ENCODE measurements around the gene TCHHL1. TPM values are rescaled to one million over a fixed set of nuclear protein-coding genes. Genes with fewer than 3 reads are reported as not detected.

The TCHHL1 gene
- total RNA-seq, 2 donors from 2014 or later, result not detected

DNA sequence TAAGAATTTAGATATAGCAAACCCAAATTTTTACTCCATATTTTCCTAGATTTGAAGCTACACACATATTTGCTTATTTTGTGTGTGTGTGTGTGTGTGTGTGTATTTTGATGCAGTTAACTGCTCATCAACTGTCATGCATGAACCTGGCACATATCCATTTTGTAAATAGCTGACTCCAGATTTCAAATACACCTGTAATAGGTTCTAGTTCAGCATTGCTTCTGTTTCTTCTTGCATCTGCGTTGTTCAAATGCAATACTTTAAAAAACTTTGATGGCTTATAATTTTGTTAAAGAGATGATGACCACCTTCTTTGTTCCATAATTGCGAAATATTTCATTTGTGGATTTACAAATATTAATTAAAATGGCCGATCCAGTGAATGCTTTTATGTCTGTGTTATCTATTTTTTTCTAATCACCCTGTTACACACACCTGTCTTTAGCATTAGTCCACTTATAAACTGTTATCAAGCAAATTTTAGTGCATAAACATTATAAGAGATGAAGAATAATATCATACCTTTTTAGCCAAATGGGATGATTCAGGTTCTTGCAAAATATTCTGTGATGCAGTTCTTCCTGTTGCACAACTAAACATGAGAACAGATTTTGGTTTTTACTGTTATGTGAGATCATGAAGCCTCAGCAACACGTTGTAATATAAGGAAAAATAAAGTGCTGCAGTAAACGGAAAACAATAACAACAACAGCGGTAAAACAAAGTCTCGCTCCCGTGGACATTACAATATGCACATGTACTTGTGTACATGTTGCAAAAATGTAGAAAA is 39.4 kb downstream of the TCHHL1 start:
- Histone ChIP-seq H3K4me3 (no peak overlapping the region), H3K27ac (peak overlapping the region in 1 of 2 donors; percentile 92), H3K27me3 (no peaks in the 10 kb centered on the region), H3K36me3 (no peaks in the 10 kb centered on the region), H3K9me3 (no peaks in the 10 kb centered on the region), H3K4me1 (peaks cover 4 to 21% of the 10 kb centered on the region in 2 donors)
- TF ChIP-seq, protein P1, sequence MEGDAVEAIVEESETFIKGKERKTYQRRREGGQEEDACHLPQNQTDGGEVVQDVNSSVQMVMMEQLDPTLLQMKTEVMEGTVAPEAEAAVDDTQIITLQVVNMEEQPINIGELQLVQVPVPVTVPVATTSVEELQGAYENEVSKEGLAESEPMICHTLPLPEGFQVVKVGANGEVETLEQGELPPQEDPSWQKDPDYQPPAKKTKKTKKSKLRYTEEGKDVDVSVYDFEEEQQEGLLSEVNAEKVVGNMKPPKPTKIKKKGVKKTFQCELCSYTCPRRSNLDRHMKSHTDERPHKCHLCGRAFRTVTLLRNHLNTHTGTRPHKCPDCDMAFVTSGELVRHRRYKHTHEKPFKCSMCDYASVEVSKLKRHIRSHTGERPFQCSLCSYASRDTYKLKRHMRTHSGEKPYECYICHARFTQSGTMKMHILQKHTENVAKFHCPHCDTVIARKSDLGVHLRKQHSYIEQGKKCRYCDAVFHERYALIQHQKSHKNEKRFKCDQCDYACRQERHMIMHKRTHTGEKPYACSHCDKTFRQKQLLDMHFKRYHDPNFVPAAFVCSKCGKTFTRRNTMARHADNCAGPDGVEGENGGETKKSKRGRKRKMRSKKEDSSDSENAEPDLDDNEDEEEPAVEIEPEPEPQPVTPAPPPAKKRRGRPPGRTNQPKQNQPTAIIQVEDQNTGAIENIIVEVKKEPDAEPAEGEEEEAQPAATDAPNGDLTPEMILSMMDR (IDR thresholded peaks at IDR 0.05), result no peak
- DNase-seq (ENCODE audit: low spot score), result no peak

DNA sequence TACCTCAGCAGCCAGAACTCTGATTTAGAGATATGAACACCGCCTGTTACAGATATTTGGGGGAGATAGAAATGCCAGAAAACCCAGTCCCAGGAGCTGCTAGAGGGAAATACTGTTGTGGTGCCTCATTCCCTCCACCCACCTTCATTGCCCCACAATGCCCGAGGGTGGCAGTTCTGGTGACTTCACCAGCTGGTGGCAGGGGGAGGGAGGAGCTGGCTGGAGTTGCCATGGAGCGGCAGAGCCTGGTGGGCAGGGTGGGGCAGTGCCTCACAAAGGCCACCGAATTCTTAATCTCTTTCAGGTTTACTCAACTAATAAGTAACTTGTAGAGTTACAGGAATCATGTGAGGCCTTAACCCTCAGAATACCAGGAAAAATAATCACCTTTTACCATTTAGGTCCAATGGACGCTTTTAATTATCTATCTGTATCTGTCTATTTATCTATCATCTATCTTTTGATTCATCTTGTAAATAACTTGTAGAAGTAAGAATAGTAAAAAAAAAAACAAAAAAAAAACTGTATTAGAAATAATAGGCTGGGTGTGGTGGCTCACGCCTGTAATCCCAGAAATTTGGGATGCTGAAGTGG is 40.4 kb downstream of the TCHHL1 start:
- peak; percentile 77 for DNase-seq (ENCODE audit: low spot score)
- H3K4me1 ChIP-seq, result peaks cover 4 to 21% of the 10 kb centered on the region in 2 donors
- peak overlapping the region; percentile 89 to 92 for H3K27ac ChIP-seq
- H3K36me3 ChIP-seq, result no peaks in the 10 kb centered on the region
- no peaks in the 10 kb centered on the region for H3K27me3 ChIP-seq
- peak overlapping the region in 1 of 2 donors; percentile 31 for H3K4me3 ChIP-seq
- H3K9me3 ChIP-seq, result no peaks in the 10 kb centered on the region
- TF ChIP-seq, protein P1 (IDR thresholded peaks at IDR 0.05), result no peak

DNA sequence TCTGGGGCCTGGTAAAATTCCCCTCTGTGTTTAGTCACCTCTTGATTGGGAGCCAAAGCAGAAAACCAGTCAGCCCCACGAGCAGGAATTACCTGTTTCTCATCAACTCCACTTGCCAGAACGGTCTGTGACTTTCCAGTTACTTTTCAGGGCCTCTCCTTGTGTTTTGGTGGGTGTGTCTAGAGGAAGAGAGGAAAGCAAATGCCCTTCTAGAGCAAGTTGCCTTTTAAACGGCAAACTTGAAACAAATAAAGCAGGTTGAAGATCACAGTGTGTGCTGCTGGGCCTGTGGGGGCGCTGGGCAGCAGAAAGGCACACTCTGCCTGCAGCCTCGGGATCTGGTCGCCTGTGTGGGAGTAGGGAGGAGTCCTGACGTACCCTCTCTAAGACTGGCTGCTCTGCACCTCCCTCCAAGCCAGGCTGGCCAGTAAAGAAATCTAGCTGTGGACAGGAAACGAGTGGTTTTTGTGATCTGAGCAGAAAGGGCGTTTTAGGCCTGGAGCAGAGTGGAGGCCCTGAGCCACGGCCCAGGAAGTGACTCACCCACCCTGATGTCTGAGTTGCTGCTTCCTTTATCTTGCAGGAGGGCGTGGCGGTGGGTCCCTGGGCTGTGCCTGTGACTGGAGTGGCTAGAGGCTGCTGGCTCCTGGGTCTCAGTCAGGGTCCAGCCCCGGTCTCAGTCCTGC is 41.0 kb downstream of the TCHHL1 start:
- H3K4me1 ChIP-seq, result peaks cover 4 to 21% of the 10 kb centered on the region in 2 donors
- no peaks in the 10 kb centered on the region for H3K36me3 ChIP-seq
- H3K27me3 ChIP-seq, result no peaks in the 10 kb centered on the region
- H3K4me3 ChIP-seq, result peak overlapping the region in 1 of 2 donors; percentile 31
- H3K9me3 ChIP-seq, result no peaks in the 10 kb centered on the region
- DNase-seq (ENCODE audit: low spot score), result peak; percentile 96
- TF ChIP-seq, protein P1 (IDR thresholded peaks at IDR 0.05), result peak; percentile 40 to 60
- peak overlapping the region; percentile 89 to 92 for H3K27ac ChIP-seq

DNA sequence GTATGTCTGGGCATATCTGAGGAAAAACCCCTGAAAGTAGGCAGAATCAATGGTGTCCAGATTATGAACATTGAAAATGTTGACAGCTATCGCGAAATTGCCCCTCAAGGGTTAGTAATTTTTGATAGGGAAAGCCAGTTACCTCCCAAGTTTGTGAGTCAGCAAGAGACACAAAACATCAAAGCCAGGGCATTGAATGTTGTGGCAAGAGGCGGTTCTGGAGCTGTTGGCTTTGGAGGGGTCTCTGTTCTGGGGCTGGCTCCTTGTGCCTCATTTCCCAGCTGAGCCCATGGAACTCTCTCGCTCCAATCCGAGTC is 41.5 kb downstream of the TCHHL1 start:
- H3K9me3 ChIP-seq, result no peaks in the 10 kb centered on the region
- peak overlapping the region in 1 of 2 donors; percentile 31 for H3K4me3 ChIP-seq
- no peak for DNase-seq (ENCODE audit: low spot score)
- H3K4me1 ChIP-seq, result peaks cover under 1 to 21% of the 10 kb centered on the region in 2 donors
- no peaks in the 10 kb centered on the region for H3K27me3 ChIP-seq
- peak overlapping the region; percentile 89 to 92 for H3K27ac ChIP-seq
- TF ChIP-seq, protein P1 (IDR thresholded peaks at IDR 0.05), result no peak
- no peaks in the 10 kb centered on the region for H3K36me3 ChIP-seq

DNA sequence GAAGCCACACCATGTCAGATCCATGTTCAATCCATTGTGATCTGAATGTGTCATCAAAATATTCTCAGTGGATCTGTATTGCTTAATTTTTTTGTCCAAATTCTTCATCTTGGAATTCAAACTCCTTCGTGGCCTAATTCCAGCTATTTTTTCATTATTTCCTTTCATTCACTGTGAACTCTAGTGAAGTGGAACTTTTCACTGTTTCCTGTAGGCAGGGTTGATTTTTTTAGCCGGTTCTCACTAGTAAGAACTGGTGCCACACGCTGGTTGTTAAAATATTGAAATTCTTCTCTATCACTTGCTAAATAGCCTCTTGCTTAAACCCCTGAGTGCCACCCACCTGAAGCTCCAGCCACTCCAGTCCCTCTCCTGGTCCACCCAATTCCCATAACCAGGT is 44.5 kb downstream of the TCHHL1 start:
- no peak overlapping the region for H3K27ac ChIP-seq

More for the DNA sequence above, 44.5 kb downstream of the TCHHL1 start:
- Histone ChIP-seq H3K36me3 (no peaks in the 10 kb centered on the region), H3K4me3 (no peak overlapping the region), H3K27me3 (no peaks in the 10 kb centered on the region), H3K4me1 (peaks cover 0 to 21% of the 10 kb centered on the region in 2 donors), H3K9me3 (no peaks in the 10 kb centered on the region)
- DNase-seq (ENCODE audit: low spot score), result no peak
- TF ChIP-seq, protein P1 (IDR thresholded peaks at IDR 0.05), result no peak
